Nucleus accumbens (tissue), 56 donors: ENCODE results near the gene PLEKHA7.
"Not testable (repeated sequence)": the region's sequence is repeated elsewhere in the genome, so short reads cannot be mapped to it uniquely, and the experiment has no call there.

ENCODE experiments used
- DNase-seq, 56 donors: peaks; one replicate each; lab custom pipeline; 2025; lab: John Stamatoyannopoulos, UW

Gene PLEKHA7

GRCh38 chr11:16891165-16891564, 123.0 kb downstream of the PLEKHA7 start:
- DNase-seq, result no peak

DNA sequence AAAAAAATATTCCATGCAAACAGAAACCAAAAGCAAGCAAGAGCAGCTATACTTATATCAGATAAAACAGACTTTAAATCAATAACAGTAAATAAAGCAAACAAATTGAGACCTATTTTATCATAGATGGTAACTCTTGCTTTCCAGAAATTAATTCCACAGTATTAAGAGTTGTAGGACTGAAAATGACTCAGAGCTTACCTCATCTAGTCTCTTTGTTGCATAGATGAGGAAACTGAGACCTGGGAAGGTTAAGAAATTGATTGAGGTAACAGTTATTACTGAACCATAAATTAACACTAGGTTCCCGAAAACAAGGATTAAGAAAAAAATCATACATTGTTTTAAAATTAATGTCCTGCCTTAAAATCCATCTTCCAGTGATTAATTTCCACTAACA, 123.8 kb downstream of the PLEKHA7 start:
- DNase-seq, result no peak

DNA sequence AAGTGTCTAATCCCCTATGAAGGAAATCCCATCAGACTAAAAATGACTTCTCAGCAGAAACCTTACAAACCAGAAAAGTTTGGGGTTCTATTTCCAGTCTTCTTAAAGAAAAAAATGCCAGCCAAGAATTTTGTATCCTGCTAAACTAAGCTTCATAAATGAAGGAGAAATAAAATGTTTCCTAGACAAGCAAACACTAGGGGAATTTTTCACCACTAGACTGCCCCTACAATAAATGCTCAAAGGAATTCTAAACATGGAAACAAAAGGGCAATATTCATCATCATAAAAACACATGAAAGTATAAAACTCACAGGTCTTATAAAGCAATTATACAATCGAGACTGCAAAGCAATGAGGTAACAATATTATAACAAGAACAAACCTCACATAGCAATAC, 124.3 kb downstream of the PLEKHA7 start:
- no peak for DNase-seq

DNA sequence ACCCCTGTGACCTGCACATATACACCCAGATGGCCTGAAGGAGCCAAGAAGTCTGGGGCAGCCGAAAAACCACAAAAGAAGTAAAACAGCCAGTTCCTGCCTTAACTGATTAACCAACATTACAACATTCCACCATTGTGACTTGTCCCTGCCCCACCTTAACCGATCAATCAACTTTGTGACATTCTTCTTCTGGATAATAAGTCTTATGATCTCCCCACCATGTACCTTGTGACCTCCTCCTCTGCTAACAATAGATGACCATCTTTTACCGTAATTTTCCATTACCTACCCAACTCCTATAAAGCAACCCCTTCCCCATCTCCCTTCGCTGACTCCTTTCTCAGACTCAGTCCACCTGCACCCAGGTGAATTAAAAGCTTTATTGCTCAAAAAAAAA, 125.2 kb downstream of the PLEKHA7 start:
- not testable (repeated sequence) for DNase-seq

DNA sequence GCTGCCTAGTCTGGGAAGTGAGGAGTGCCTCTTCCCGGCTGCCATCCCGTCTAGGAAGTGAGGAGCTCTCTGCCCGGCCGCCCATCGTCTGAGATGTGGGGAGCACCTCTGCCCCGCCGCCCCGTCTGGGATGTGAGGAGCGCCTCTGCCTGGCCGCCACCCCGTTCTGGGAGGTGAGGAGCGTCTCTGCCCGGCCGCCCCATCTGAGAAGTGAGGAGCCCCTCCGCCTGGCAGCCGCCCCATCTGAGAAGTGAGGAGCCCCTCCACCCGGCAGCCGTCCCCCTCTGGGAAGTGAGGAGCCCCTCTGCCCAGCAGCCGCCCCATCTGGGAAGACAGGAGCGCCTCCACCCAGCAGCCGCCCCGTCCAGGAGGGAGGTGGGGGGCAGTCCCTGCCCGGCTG, 126.3 kb downstream of the PLEKHA7 start:
- DNase-seq, result not testable (repeated sequence)

DNA sequence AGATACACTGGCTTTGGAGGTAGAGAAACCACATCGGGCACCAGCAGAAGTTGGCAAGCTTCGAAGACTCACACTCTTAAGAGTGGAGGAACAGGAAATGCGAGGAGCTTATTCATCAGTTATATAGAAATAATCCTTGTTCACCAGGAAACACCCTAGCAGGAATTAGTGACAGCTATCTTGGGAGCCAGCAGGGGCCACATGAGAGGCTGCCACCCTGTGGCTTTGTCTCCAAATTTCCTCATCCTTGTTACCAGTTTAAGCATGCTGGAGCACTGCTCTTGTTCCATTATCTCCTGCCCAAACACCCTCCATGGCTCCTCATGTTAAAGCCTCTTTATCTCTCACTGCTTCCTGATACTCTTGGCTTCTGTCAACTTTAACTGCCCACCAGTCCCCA, 131.0 kb downstream of the PLEKHA7 start:
- peak in 4 of 56 donors; percentile 2 to 22 (median 8) for DNase-seq

DNA sequence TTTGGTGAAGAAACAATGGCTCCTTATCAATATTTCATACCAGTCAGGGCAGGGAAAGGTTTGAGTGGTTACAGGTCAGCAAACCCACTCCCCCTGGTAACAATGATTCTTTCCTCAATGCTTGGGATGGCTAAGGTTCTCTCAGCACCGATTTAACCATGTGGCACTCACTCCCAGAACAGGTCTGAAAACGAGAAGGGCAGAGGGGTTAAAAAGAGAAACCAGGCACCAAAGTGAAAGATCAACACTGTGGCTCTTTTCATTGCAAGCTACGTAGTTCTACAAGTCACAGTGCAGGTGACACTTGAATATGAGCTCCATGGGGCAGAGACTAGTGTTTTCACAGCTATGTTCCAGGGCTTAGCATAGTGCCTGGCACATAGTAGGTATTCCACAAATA, 132.4 kb downstream of the PLEKHA7 start:
- no peak for DNase-seq

DNA sequence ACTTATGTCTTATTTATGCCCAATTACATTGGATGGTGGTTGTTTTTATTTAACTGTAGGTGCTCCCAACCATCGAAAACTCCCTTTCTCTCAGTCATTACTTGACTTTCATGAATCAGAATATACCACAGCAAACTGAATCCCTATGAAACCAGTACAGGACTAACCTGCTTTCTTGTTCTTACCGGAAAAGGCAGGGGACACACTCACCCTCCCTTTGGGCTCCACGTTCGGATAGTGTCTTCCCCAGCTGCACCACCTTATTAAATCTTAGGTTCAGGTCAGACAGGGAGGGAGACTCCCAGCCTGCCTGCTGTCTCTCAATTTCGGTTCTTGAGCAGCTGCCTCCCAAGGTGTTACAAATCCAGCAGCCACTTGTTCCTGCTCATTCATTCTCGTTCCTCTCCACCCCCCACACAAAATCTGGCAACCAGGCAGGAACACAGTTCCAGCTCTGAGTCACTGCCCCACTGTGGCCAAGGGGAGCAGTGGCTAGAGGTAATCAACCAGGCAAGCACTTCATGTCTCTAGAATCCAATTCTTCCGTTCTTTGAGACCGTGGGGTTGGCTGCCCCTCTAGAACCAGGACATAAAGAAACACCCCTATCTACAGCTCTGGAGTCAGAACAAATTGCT, 133.0 kb downstream of the PLEKHA7 start:
- DNase-seq, result peak in 21 of 56 donors; percentile 3 to 48 (median 22)

- DNase-seq, result no peak
Observed at GRCh38 chr11:16880184-16880801, 133.9 kb downstream of the PLEKHA7 start.

- no peak for DNase-seq
Observed at GRCh38 chr11:16879690-16880089, 134.5 kb downstream of the PLEKHA7 start.

DNA sequence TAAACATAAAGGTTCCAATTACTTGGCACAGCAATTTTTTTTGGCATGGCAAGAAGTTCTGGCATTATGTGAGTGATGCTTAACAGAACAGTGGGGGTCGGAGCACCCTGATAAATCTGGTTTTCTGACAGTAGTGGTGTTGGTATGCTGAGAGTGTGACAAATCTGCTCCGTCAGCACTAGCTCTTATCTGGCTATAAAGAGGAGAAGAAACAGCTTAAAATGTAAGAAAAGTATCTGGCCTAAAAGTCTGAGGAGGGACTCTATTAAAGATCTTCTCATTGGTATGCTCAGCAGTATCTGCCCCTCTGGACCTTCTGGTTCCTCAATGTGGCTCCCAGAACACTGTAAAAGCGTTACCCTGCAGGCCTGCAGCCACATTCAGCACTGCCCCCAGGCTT, 137.4 kb downstream of the PLEKHA7 start:
- no peak for DNase-seq

DNA sequence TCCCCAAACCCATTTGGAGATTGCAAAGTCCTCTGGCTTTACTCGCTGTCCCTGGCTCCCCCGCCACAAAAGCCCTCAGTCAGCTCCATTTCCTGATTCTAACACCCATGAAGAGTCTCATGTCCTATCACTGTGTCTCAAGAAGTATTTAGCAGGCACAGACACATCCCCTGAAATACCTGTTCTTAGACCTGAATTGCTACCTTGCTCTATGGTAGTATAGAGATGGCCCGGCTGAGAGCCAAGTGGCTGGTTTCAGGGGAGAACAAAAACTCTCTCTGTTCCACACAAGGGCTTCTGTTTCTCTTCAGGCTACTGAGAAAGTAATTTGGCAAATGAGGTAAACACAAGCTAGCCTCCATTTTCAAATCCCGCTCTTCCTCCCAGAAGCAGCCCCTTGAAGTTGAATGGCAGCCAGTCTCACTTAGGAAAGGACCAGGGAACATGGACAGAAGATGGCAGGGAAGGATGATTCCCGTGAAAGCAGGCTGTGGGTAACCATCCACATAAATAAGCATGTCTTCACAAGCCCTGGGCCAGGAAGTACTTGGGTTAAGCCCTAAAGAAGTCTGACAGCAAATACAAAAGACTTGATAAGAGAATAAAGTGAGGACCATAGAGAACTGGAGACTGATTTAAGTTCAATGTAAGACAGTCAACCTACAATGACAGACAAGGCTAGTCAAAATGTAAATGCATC, 138.0 kb downstream of the PLEKHA7 start:
- DNase-seq, result no peak

GRCh38 chr11:16874275-16874975, 139.8 kb downstream of the PLEKHA7 start:
- no peak for DNase-seq

DNA sequence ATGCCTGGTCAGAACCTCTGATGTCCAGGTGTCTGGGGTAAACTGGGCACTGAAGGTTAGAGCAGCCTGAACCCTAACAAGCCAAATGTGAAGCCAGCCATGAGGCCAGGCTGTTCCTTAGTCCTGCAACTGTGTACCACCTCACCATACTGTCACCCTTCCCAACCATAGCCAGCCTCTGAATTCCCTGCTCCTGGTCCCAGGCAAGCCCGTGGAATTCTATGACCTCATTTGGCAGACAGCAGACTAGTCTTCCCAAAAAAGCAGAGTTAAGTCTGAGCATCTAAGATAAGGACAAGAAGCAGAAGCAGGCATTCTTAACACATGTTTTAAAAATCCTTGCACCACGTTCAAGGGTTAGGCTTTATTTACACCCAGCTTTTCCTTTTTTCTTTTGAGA, 140.9 kb downstream of the PLEKHA7 start:
- no peak for DNase-seq

DNA sequence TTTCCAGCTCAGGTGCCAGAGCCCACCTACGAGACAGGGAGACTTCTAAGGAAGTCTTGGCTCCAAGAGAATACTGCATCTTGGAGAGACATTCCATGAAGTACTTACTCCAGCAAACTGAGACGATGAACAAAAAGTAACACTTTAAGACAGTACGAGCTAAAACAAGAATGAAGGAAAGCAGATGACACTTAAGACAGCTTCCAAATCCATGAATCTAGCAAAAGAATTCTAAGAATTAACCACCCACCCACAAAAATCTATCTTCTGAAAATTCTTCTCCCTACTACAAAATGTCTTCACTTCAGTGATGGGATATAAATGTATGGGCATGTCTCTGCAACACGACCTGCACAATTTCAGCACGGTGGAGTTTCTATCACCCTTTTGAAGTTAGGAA, 142.8 kb downstream of the PLEKHA7 start:
- no peak for DNase-seq

DNA sequence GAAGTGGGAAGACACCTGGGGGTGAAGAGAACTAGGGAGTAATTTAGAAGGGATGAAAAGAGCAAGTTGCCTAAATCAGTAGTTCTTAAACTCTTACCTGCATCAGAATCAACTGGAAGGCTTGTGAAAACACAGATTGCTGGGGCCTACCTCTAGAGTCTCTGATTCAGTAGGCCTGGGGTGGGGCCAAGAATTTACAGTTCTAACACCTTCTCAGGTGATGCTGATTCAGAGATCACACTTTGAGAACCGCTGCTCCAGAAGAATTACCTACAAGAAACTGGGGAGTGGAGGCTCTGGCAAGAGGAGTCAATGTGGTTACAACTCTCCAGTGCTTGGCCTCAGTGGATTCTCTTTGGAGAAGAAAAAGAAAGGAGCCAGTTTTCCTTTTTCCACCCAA, 147.1 kb downstream of the PLEKHA7 start:
- no peak for DNase-seq

DNA sequence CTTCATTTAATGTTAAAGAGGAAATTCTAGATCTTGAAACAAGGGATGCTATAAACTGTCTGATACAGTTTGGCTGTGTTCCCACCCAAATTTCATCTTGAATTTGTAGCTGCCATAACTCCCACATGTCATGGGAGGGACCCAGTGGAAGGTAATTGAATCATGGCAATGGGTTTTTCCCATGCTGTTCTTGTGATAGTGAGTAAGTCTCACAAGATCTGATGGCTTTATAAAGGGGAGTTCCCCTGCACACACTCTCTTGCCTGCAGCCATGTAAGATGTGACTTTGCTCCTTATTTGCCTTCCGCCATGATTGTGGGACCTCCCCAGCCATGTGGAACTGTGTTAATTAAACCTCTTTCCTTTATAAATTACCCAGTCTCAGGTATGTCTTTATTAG, 149.8 kb downstream of the PLEKHA7 start:
- DNase-seq, result not testable (repeated sequence)

- no peak for DNase-seq
Observed at GRCh38 chr11:16863389-16863788, 150.8 kb downstream of the PLEKHA7 start.

GRCh38 chr11:16862726-16863125, 151.5 kb downstream of the PLEKHA7 start:
- peak in 4 of 56 donors; percentile 8 to 22 (median 20) for DNase-seq

GRCh38 chr11:16861862-16862261, 152.4 kb downstream of the PLEKHA7 start:
- peak in 18 of 56 donors; percentile 3 to 56 (median 28) for DNase-seq

- DNase-seq, result no peak
Observed at GRCh38 chr11:16860617-16861016, 153.6 kb downstream of the PLEKHA7 start.
